ENCODE measurements around the gene AHI1.
"Not testable (repeated sequence)": the region's sequence is repeated elsewhere in the genome, so short reads cannot be mapped to it uniquely, and the experiment has no call there.

Gene AHI1

GRCh38 chr6:135505222-135505621 lies 7.7 kb upstream of the AHI1 start:
- no peak for DNase-seq

GRCh38 chr6:135504734-135505133 lies 7.2 kb upstream of the AHI1 start:
- DNase-seq: no peak

GRCh38 chr6:135503703-135504475 lies 6.3 kb upstream of the AHI1 start:
- no peak for DNase-seq

GRCh38 chr6:135499441-135500340 lies 2.2 kb upstream of the AHI1 start:
- DNase-seq: no peak

GRCh38 chr6:135498185-135498841 lies 773 bp upstream of the AHI1 start:
- DNase-seq: peak; percentile 61

GRCh38 chr6:135496800-135497411 lies 634 bp downstream of the AHI1 start:
- no peak for DNase-seq

- DNase-seq: no peak
These were observed 4.2 kb downstream of the AHI1 start for GRCh38 chr6:135493218-135493961.

GRCh38 chr6:135490381-135490780 lies 7.2 kb downstream of the AHI1 start:
- DNase-seq: no peak

- DNase-seq: no peak
These were observed 9.5 kb downstream of the AHI1 start for GRCh38 chr6:135488023-135488422.

GRCh38 chr6:135483903-135484302 lies 13.6 kb downstream of the AHI1 start:
- not testable (repeated sequence) for DNase-seq

GRCh38 chr6:135481783-135482369 lies 15.7 kb downstream of the AHI1 start:
- no peak for DNase-seq

GRCh38 chr6:135479601-135480000 lies 17.9 kb downstream of the AHI1 start:
- DNase-seq: no peak

- no peak for DNase-seq
These were observed 18.9 kb downstream of the AHI1 start for GRCh38 chr6:135478626-135479025.

GRCh38 chr6:135475292-135475886 lies 22.2 kb downstream of the AHI1 start:
- DNase-seq: no peak

- DNase-seq: no peak
These were observed 23.2 kb downstream of the AHI1 start for GRCh38 chr6:135474362-135474761.

- DNase-seq: no peak
These were observed 31.6 kb downstream of the AHI1 start for GRCh38 chr6:135465903-135466302.

GRCh38 chr6:135465307-135465706 lies 32.2 kb downstream of the AHI1 start:
- no peak for DNase-seq

GRCh38 chr6:135464634-135465033 lies 32.9 kb downstream of the AHI1 start:
- DNase-seq: no peak

GRCh38 chr6:135461208-135461607 lies 36.3 kb downstream of the AHI1 start:
- DNase-seq: no peak

GRCh38 chr6:135458051-135458450 lies 39.5 kb downstream of the AHI1 start:
- no peak for DNase-seq

- no peak for DNase-seq
These were observed 45.8 kb downstream of the AHI1 start for GRCh38 chr6:135451617-135452190.
